CD14-positive monocyte (primary cell): ENCODE measurements around the gene P3H2. TPM values are rescaled to one million over a fixed set of nuclear protein-coding genes. Genes with fewer than 3 reads are reported as not detected.

Experiments used
- DNase-seq, 3 donors: peaks; one replicate each; pipeline ENCODE4 v3.0.0-alpha.2; 2011 to 2022
- H2AFZ ChIP-seq: 2 replicates; pipeline ENCODE4 v1.6.0; 2012; ENCODE audit warnings: mild to moderate bottlenecking, low read depth, low read length, inconsistent platforms; ENCODE audit not compliant: insufficient read depth, poor library complexity, severe bottlenecking
- H3K27ac ChIP-seq, 2 donors: 1 replicate in 1 of 2; 2 replicates in 1 of 2; pipeline ENCODE4 v1.5.1; 2012 to 2013; ENCODE audit warnings: low read length in 2 of 2, control low read depth in 1 of 2, inconsistent platforms in 1 of 2, low read depth in 1 of 2, mild to moderate bottlenecking in 1 of 2
- H3K27me3 ChIP-seq, 2 donors: one replicate each; pipeline versions ENCODE4 v1.6.0 to v1.6.1; 2011 to 2013; ENCODE audit warnings: low read length in 2 of 2; ENCODE audit not compliant: control insufficient read depth in 2 of 2, insufficient read depth in 2 of 2
- H3K36me3 ChIP-seq, 2 donors: replicated peaks in 1 of 2; 1 replicate in 1 of 2; 2 replicates in 1 of 2; pipeline versions ENCODE4 v1.5.1 to v1.6.1; 2012 to 2013; ENCODE audit warnings: low read length in 2 of 2, control low read depth in 1 of 2, inconsistent platforms in 1 of 2, mild to moderate bottlenecking in 1 of 2; ENCODE audit not compliant: insufficient read depth in 2 of 2, control insufficient read depth in 1 of 2
- H3K4me1 ChIP-seq, 2 donors: 1 replicate in 1 of 2; 2 replicates in 1 of 2; pipeline versions ENCODE4 v1.5.1 to v1.6.1; 2012 to 2013; ENCODE audit warnings: low read length in 2 of 2, control low read depth in 1 of 2, inconsistent platforms in 1 of 2, mild to moderate bottlenecking in 1 of 2, moderate library complexity in 1 of 2; ENCODE audit not compliant: insufficient read depth in 2 of 2, control insufficient read depth in 1 of 2
- H3K4me2 ChIP-seq: replicated peaks from 2 replicates; pipeline ENCODE3; 2012; ENCODE audit warnings: low read length, moderate library complexity, mild to moderate bottlenecking; ENCODE audit not compliant: poor library complexity, severe bottlenecking; ENCODE audit errors: extremely low read depth
- H3K4me3 ChIP-seq, 3 experiments: fragments of 200-600 bp in 1 of 3; sonication (generic) in 1 of 3; replicated peaks in 1 of 3; 1 replicate in 2 of 3; 2 replicates in 1 of 3; pipeline ENCODE4 v1.5.1; 2011 to 2013; ENCODE audit warnings: low read length in 3 of 3, mild to moderate bottlenecking in 3 of 3, control low read depth in 2 of 3, low read depth in 2 of 3, inconsistent platforms in 1 of 3, moderate library complexity in 1 of 3
- H3K79me2 ChIP-seq: 2 replicates; pipeline ENCODE4 v1.6.0; 2012; ENCODE audit warnings: mild to moderate bottlenecking, control low read depth, inconsistent platforms, low read length, moderate library complexity; ENCODE audit not compliant: insufficient read depth
- H3K9ac ChIP-seq: 2 replicates; pipeline ENCODE4 v1.6.0; 2017; ENCODE audit warnings: low read length, mild to moderate bottlenecking; ENCODE audit not compliant: insufficient read depth, poor library complexity, severe bottlenecking
- H3K9me3 ChIP-seq, 2 donors: replicated peaks in 1 of 2; 1 replicate in 1 of 2; 2 replicates in 1 of 2; pipeline versions ENCODE4 v1.5.1 to v1.6.1; 2012 to 2013; ENCODE audit warnings: low read length in 2 of 2, control low read depth in 1 of 2; ENCODE audit not compliant: control insufficient read depth in 1 of 2, insufficient read depth in 1 of 2
- H4K20me1 ChIP-seq: 2 replicates; pipeline ENCODE4 v1.6.0; 2012; ENCODE audit warnings: mild to moderate bottlenecking, low read length, control low read depth, moderate library complexity; ENCODE audit not compliant: insufficient read depth
- H3K27ac Mint-ChIP-seq, 7 donors: one replicate each; pipeline ENCODE4 v1.8.0; 2020; ENCODE audit warnings: mild to moderate bottlenecking in 7 of 7, mixed read lengths in 7 of 7, moderate library complexity in 6 of 7, inconsistent platforms in 2 of 7
- H3K27me3 Mint-ChIP-seq, 3 donors: one replicate each; pipeline ENCODE4 v1.8.0; 2021 to 2022; ENCODE audit warnings: low read depth in 3 of 3, mild to moderate bottlenecking in 3 of 3, mixed read lengths in 3 of 3, moderate library complexity in 3 of 3, inconsistent platforms in 1 of 3
- H3K36me3 Mint-ChIP-seq, 2 donors: one replicate each; pipeline ENCODE4 v1.8.0; 2020; ENCODE audit warnings: mixed read lengths in 2 of 2, inconsistent platforms in 1 of 2, mild to moderate bottlenecking in 1 of 2
- H3K4me1 Mint-ChIP-seq: one replicate; pipeline ENCODE4 v1.8.0; 2020; ENCODE audit warnings: mild to moderate bottlenecking, mixed read lengths
- H3K4me3 Mint-ChIP-seq, 2 donors: one replicate each; pipeline ENCODE4 v1.8.0; 2020; ENCODE audit warnings: mild to moderate bottlenecking in 2 of 2, mixed read lengths in 2 of 2, moderate library complexity in 1 of 2
- H3K9me3 Mint-ChIP-seq, 7 donors: one replicate each; pipeline ENCODE4 v1.8.0; 2020 to 2022; ENCODE audit warnings: mixed read lengths in 7 of 7, mild to moderate bottlenecking in 6 of 7, moderate library complexity in 6 of 7, inconsistent platforms in 2 of 7
- WGBS: methylation state at CpG from one replicate; pipeline ENCODE4 v1.1.5; 2013; ENCODE audit warnings: missing lambda C conversion rate; ENCODE audit not compliant: insufficient coverage; 5-methylcytosine and 5-hydroxymethylcytosine counted together
- intact Hi-C, 2 donors: fragments of 100-400 bp; cut with micrococcal nuclease; formaldehyde crosslinking; loops; one replicate each; pipeline versions ENCODE4 v1.15.0 to v1.15.1; 2023
- polyA plus RNA-seq, 3 donors: library from polyadenylated mRNA; depleted of rRNA in 1 of 3; unstranded in 2 of 3; stranded (reverse) in 1 of 3; fragments of 300-500 nt in 2 of 3; fragments of >200 nt in 1 of 3; fragmentation: Illumina TruSeq in 2 of 3; gene quantifications; 1 replicate in 2 of 3; 2 replicates in 1 of 3; pipeline ENCODE4 v1.2.3, GENCODE V29; 2012 to 2021
- TF ChIP-seq, protein P1 (sequence below): fragments of 200-600 bp; IDR thresholded peaks from one replicate; pipeline ENCODE4 v1.8.0; 2022; ENCODE audit warnings: antibody characterized with exemption, mild to moderate bottlenecking

P3H2 gene
- polyA plus RNA-seq, 3 donors: 0.25 to 0.31 (median 0.27) TPM

GRCh38 chr3:189966843-189967242, 153.9 kb downstream of the P3H2 start:
- Mint-ChIP-seq H3K36me3 (no peaks in the 10 kb centered on the region), H3K4me3 (no peak overlapping the region), H3K27me3 (peaks cover 0 to 3% (median 2%) of the 10 kb centered on the region in 3 donors), H3K4me1 (no peaks in the 10 kb centered on the region), H3K9me3 (no peaks in the 10 kb centered on the region), H3K27ac (no peak overlapping the region)
- Histone ChIP-seq H3K9ac (no peak overlapping the region), H3K27ac (no peak overlapping the region), H3K9me3 (no peaks in the 10 kb centered on the region), H3K79me2 (no peaks in the 10 kb centered on the region), H3K27me3 (no peaks in the 10 kb centered on the region), H3K4me3 (no peak overlapping the region), H3K36me3 (no peaks in the 10 kb centered on the region), H3K4me1 (no peaks in the 10 kb centered on the region), H4K20me1 (no peaks in the 10 kb centered on the region), H2AFZ (no peak overlapping the region), H3K4me2 (no peak overlapping the region)
- TF ChIP-seq, protein P1, sequence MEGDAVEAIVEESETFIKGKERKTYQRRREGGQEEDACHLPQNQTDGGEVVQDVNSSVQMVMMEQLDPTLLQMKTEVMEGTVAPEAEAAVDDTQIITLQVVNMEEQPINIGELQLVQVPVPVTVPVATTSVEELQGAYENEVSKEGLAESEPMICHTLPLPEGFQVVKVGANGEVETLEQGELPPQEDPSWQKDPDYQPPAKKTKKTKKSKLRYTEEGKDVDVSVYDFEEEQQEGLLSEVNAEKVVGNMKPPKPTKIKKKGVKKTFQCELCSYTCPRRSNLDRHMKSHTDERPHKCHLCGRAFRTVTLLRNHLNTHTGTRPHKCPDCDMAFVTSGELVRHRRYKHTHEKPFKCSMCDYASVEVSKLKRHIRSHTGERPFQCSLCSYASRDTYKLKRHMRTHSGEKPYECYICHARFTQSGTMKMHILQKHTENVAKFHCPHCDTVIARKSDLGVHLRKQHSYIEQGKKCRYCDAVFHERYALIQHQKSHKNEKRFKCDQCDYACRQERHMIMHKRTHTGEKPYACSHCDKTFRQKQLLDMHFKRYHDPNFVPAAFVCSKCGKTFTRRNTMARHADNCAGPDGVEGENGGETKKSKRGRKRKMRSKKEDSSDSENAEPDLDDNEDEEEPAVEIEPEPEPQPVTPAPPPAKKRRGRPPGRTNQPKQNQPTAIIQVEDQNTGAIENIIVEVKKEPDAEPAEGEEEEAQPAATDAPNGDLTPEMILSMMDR: no peak
- DNase-seq: no peak
- WGBS: no CpG with 5 or more reads among the region's 5 CpGs
- intact Hi-C loops: loop anchor here (5.0 to 10.0 kb wide), 3 partner anchors 228 to 358 kb away; partner anchors contain the start of gene CLDN1 (in 2 of the 2)

DNA sequence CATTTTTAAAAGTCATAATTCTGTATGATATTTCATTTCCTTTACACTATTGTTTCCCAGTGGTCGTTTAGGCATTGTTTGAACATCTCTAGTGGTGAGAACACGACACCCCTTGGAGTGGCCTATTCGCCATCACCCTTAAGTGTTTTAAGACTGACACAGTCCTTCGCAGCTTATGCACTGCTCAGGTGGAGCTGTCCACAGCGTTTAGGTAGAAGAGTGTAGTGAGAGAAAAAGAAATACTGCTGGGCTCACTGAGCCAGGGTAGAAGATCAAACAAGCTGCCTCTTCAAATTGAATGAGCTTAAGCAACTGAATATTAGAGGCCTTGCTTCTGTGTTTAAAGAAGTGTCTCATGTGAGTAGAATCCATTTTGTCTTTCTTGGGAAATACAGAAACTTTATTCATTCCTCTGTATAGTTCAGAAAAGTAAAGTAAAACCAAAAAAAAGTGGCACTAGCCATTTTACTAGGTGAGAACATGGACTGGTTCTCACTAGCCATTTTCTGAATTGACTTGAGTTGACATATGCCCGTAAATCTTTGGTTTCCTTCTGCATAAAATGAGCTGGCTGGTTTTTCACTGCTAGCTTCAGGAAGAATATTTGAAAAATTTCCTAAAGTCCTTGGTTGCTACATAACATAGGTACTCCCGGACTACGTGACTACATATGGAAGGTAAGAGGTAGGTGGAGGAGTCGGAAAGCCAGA, 155.9 kb downstream of the P3H2 start:
- TF ChIP-seq, protein P1: no peak
- Histone ChIP-seq H3K4me3 (no peak overlapping the region), H2AFZ (no peak overlapping the region), H3K79me2 (no peaks in the 10 kb centered on the region), H3K9me3 (no peaks in the 10 kb centered on the region), H3K27ac (no peak overlapping the region), H3K4me2 (no peak overlapping the region), H3K4me1 (no peaks in the 10 kb centered on the region), H3K36me3 (no peaks in the 10 kb centered on the region), H3K9ac (no peak overlapping the region), H4K20me1 (no peaks in the 10 kb centered on the region), H3K27me3 (no peaks in the 10 kb centered on the region)
- WGBS: 89% methylated on average over 5 of the region's 9 CpGs
- Mint-ChIP-seq H3K9me3 (no peaks in the 10 kb centered on the region), H3K27me3 (peaks cover 0 to 3% (median 2%) of the 10 kb centered on the region in 3 donors), H3K27ac (no peak overlapping the region), H3K36me3 (no peaks in the 10 kb centered on the region), H3K4me1 (peaks cover 1% of the 10 kb centered on the region), H3K4me3 (no peak overlapping the region)
- intact Hi-C loops: loop anchor here (5.0 to 10.0 kb wide), 3 partner anchors 230 to 360 kb away; partner anchors contain the start of gene CLDN1 (in 2 of the 2)
- no peak for DNase-seq
